GM12891 (cell line): ENCODE results near the gene ZNF624.

Source experiments
- POLR2A ChIP-seq: IDR thresholded peaks from 2 replicates; pipeline ENCODE4 v1.6.1; 2011; ENCODE audit warnings: low read depth, low read length, control low read depth
- POLR2AphosphoS5 ChIP-seq: IDR thresholded peaks from 2 replicates; pipeline ENCODE4 v1.6.1; 2011; ENCODE audit warnings: low read depth, low read length, control low read depth
- SPI1 ChIP-seq: IDR thresholded peaks from 2 replicates; pipeline ENCODE4 v1.6.1; 2011; ENCODE audit warnings: low read depth, low read length, control low read depth
- TAF1 ChIP-seq: IDR thresholded peaks from 2 replicates; pipeline ENCODE4 v1.6.1; 2011; ENCODE audit warnings: low read depth, low read length, control low read depth

DNA sequence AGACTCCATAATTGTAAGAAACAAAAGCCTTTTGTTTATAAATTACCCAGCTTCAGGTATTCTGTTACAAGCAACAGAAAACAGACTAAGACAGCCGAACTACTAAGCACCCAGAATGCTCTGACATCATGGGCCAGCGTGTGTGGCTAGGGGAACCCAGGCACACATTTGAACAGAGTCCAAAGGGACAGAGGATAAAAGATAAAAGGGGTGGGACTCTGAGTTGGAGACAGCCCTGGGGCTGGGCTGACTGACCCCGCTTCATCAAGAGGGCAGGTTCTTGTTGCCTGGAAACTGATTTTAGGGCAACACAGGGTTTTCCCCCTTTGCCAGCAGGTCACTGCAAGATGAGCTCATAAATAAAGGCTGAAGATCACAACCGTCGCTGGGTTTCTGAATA, 54.1 kb downstream of the ZNF624 start:
- TF ChIP-seq POLR2A (no peak), POLR2AphosphoS5 (no peak), TAF1 (no peak), SPI1 (no peak)
